Kidney glomerular epithelial cell (primary cell): ENCODE data around the gene SH3GLB1.

Experiments used
- DNase-seq: peaks from one replicate; lab custom pipeline; 2025; lab: John Stamatoyannopoulos, UW

The SH3GLB1 gene

DNA sequence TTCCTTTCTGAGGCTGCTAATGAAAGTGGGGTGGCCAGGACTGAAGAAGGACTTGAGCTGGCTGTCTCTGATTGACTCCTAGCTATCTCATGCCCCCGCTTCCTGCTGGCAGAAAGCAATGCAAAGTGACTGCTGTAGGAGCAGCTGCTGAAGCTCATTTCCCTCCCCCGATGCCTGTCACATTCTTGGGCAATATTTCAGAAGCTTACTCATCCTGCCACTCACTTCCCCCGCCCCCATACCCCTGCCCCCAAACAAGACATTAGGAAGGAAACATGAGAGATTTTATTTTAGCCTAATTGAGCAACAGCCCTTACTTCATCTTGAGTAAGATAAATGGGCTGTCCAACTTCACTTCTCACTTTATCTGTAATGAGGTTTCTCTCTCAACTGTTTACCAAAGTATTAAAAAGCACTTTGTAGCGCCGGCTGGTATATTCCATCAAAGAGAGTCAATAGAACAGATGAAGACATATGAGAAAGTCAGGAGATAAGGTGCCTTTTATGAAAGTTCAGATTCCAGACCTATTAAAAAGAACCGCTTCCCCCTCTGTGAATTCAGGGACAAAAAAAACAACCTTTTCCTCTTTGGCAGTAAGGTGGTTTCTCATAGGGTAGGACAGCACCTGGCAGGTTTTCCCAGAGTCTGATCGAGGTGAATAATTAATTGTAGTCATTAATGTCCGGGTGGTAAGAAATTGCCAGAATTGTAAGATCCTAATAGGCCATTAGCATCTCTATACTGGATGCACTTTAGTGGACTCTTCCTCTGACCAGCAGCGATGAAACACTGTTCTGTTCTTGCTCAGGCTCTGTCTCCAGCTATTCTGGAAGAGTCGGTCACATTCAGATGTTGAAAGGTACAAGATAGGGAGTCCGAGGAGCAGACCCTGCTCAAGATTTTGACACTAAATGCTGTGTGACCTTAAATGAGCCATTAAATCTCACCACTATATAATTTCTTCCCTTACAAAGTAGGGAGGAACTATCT lies 70.2 kb downstream of the SH3GLB1 start:
- DNase-seq: peak; percentile 97

- no peak for DNase-seq
Observed at GRCh38 chr1:86775395-86775794, 71.0 kb downstream of the SH3GLB1 start.

DNA sequence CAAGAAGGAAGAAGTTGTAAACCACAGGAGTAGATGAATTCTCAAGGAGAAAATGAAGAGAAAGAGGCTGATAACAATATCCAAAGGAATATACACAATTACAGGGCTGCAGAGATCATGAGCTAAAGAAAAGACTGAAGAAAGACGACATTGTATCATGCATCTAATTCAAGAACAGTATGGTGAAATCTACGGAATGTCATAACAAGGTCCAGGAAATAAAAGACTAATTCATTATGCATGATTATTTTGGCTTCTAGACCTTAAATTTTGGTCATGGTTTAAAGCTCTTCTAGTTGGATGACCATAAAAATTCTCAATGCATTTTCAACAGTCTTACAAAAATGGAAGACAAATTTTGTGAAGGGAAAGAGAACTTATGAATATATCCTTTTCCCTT lies 71.7 kb downstream of the SH3GLB1 start:
- no peak for DNase-seq

- peak; percentile 44 for DNase-seq
Observed at GRCh38 chr1:86778569-86779239, 74.3 kb downstream of the SH3GLB1 start.

DNA sequence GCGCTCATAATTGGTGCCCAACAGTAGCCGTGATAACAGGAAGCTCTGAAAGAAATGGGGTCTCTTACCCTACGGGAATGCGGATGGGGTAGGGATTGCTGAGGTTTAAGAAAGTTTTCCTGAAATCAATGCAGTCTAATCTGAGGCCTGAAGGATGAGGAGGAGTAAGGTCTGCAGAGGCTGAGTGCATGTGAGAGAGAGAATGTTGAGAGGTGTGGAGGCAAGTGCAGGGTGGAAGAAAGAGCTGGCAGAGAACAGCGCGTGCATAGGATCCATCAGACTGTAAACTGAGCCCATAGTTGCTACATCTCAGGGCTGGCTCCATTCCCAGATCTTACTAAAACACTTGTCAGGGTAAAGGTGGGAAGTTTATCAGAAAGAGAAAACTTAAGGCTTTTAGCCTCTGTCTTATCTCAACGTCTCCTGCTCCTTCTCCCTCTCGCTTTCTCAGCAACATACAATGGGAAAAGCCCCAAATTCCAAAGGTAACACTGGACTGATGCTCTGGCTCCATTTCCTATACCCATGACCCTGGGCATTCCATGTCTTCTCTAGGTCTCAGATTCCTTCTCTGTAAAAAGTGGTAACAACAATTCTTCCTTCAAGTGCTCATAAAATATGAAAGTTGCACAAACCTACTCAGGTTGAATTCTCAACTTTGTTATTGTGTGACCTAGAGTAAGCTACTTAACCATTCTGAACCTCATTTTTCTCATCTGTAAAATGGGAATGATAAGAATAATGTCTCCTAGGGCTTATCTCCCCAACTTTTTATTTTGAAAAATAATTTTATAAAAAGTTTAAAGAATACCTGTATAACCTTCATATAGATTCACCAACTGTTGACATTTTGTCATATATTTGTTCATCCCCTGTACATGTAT lies 75.2 kb downstream of the SH3GLB1 start:
- DNase-seq: no peak

DNA sequence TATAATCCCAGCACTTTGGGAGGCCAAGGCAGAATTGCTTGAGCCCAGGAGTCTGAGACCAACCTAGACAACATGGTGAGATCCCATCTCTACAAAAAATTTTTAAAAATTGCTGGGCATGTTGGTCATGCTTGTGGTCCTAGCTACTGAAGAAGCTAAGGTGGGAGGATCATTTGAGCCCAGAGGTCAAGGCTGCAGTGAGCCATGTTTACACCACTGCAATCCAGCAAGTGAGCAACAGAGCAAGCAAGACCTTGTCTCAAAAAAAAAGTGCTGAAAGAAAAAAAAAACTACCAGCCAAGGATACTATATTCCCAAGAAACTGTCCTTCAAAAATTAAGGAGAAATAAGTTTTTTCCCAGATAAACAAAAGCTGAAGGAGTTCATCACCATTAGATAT lies 78.1 kb downstream of the SH3GLB1 start:
- DNase-seq: no peak

GRCh38 chr1:86787621-86788020 lies 83.2 kb downstream of the SH3GLB1 start:
- no peak for DNase-seq

DNA sequence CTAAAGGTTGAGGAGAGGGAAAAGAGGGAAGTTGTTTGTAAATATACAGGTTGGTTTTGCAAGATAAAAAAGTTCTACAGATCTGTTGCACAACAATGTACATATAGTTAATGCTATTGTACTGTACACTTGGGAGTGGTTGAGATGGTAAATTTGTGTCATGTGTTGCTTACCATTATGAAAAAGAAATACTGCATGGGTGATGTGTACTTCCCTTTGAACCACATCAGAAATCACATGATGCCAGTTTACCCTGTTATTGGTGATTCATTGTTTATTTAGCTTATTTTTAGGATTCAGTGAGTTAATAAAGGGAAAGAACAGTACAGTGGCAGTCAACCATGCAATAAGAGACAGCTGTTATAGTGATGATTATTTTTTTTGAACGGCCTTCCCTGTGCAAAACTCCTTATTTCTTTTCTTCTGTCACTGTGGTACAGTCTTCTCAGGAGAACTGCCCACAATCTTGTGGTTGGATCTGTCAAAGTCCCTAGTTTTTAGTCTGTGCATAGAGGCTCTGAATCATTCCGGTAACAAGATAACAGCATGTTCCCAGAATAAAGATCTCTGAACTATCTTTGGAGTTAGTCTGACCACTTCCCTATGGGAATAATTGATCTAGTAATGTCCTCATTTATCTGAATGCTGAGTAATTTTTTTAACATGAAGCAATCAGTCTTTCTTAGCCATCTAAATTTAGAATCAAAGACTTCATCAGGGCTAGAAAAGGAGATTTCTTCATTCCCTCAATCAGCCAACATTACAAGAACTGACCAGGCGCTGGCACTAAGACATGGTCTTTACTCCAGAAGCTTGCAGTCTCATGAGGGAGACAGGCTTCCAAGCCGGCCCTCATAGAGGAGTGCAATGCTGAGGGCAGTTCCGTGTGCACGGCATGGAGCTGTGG lies 84.2 kb downstream of the SH3GLB1 start:
- peak; percentile 92 for DNase-seq

- no peak for DNase-seq
Observed at GRCh38 chr1:86795316-86795715, 90.9 kb downstream of the SH3GLB1 start.
